Measurements from ENCODE around the gene RAPGEF2.
A peak's percentile ranks its signal among the peaks of the same experiment; 100 is the strongest.
"Not testable (repeated sequence)": the region's sequence is repeated elsewhere in the genome, so short reads cannot be mapped to it uniquely, and the experiment has no call there.

The RAPGEF2 gene

DNA sequence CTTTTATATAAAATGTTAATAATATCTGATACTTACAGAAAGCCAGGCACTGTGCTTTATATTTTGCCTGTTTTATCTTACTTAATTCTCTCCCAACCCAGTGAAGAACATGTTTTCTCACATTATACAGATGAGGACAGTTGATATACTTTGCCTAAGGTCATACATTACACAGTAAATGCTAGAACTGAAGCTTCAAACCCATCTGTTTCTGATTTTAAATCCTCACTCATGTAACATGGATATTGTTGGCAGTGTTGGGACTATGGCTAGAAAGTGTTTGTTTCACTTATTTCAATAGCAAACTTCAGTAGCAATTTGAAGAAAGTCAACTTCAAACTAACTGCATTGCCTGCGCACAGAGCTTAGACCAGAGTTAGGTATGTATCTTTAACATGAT, 57.4 kb downstream of the RAPGEF2 start:
- no peak for DNase-seq (ENCODE audit: low read depth in 2 of 2, low spot score in 1 of 2)

DNA sequence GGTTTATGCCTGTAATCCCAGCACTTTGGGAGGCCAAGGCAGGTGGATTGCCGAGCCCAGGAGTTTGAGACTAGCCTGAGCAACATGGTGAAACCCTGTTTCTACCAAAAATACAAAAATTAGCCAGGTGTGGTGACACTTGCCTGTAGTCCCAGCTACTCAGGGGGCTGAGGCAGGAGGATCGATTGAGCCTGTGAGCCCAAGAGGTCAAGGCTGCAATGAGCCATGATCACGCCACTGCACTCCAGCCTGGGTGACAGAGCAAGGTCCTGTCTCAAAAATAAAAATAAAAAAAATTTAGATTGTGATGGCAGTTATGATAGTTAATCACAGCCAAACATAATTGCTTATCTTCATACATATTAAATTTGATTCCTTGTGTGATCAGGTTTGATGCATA, 58.6 kb downstream of the RAPGEF2 start:
- not testable (repeated sequence) for DNase-seq (ENCODE audit: low read depth in 2 of 2, low spot score in 1 of 2)

- DNase-seq (ENCODE audit: low read depth in 2 of 2, low spot score in 1 of 2) = no peak
Measured at GRCh38 chr4:159162576-159162975, 59.7 kb downstream of the RAPGEF2 start.

DNA sequence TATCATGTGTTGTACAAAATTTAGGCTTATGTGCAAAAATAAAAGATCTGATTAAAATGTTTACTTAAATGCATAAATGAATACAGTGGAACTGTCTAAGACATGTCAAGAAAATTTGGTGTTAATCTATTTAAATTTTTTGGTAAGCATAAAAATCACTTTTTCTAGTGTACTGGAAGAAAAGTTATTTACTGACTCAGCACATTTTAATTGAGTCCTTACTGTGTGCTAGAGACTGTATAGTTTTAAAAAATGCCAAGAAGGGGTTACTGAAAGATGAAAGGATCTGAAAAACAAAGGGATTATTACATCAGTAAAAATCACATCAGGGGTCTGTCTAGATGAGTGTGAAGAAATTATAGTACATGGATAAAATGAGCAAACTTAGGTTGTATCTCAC, 60.6 kb downstream of the RAPGEF2 start:
- no peak for DNase-seq (ENCODE audit: low read depth in 2 of 2, low spot score in 1 of 2)

- no peak for DNase-seq (ENCODE audit: low read depth in 2 of 2, low spot score in 1 of 2)
Measured at GRCh38 chr4:159169404-159170302, 66.8 kb downstream of the RAPGEF2 start.

DNA sequence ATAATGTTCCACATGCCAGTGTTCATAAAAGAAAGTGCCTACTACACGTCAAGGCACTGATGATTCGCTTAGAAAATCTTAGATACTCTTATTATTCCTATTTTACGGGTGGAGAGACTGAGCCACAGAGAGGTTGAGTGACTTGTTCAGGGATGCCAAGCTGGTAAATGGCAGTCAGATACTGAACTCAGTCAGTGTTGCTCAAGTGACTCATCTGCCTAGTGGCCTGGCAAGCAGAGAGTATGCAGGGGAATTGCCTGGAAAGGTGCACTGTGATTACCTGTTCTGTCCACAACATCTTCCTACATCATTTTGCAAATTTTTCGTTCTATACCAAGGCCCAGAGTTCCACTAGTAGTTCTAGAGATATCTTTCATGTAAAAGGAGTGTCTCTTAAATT, 68.4 kb downstream of the RAPGEF2 start:
- no peak for DNase-seq (ENCODE audit: low read depth in 2 of 2, low spot score in 1 of 2)

- no peak for DNase-seq (ENCODE audit: low read depth in 2 of 2, low spot score in 1 of 2)
Measured at GRCh38 chr4:159173886-159174285, 71.0 kb downstream of the RAPGEF2 start.

GRCh38 chr4:159174645-159175084, 71.8 kb downstream of the RAPGEF2 start:
- DNase-seq (ENCODE audit: low read depth in 2 of 2, low spot score in 1 of 2) = no peak

GRCh38 chr4:159175085-159175988, 72.5 kb downstream of the RAPGEF2 start:
- DNase-seq (ENCODE audit: low read depth in 2 of 2, low spot score in 1 of 2) = peak; percentile 6 to 14

- DNase-seq (ENCODE audit: low read depth in 2 of 2, low spot score in 1 of 2) = no peak
Measured at GRCh38 chr4:159175989-159176375, 73.1 kb downstream of the RAPGEF2 start.

- no peak for DNase-seq (ENCODE audit: low read depth in 2 of 2, low spot score in 1 of 2)
Measured at GRCh38 chr4:159177265-159178150, 74.6 kb downstream of the RAPGEF2 start.

- no peak for DNase-seq (ENCODE audit: low read depth in 2 of 2, low spot score in 1 of 2)
Measured at GRCh38 chr4:159178151-159178546, 75.3 kb downstream of the RAPGEF2 start.

- DNase-seq (ENCODE audit: low read depth in 2 of 2, low spot score in 1 of 2) = no peak
Measured at GRCh38 chr4:159178979-159179969, 76.4 kb downstream of the RAPGEF2 start.

DNA sequence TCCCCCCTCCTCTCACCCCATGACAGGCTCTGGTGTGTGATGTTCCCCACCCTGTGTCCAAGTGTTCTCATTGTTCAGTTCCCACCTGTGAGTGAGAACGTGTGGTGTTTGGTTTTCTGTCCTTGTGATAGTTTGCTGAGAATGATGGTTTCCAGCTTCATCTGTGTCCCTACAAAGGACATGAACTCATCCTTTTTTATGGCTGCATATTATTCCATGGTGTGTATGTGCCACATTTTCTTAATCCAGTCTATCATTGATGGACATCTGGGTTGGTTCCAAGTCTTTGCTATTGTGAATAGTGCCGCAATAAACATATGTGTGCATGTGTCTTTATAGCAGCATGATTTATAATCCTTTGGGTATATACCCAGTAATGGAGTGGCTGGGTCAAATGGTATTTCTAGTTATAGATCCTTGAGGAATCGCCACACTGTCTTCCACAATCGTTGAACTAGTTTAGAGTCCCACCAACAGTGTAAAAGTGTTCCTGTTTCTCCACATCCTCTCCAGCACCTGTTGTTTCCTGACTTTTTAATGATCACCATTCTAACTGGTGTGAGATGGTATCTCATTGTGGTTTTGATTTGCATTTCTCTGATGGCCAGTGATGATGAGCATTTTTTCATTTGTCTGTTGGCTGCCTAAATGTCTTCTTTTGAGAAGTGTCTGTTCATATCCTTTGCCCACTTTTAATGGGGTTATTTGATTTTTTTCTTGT, 81.2 kb downstream of the RAPGEF2 start:
- not testable (repeated sequence) for DNase-seq (ENCODE audit: low read depth in 2 of 2, low spot score in 1 of 2)

DNA sequence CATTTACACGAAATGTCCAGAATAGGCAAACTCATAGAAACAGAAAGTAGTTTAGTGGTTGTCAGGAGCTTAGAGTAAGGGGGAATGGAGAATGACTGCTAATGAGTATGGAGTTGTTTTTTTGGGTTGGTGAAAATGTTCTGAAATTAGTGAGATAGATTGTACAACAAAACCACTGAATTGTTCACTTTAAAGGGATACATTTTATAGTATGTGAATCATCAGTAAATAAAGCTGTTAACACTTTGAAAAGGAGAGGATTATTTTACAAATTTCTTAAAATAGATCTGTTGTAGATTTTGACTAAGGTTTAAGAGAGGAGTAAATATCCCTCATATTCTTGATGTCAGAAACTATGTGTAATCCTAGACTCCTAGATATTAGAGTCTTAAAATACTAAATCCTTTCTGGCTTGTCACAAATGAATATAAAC, 82.7 kb downstream of the RAPGEF2 start:
- DNase-seq (ENCODE audit: low read depth in 2 of 2, low spot score in 1 of 2) = no peak

DNA sequence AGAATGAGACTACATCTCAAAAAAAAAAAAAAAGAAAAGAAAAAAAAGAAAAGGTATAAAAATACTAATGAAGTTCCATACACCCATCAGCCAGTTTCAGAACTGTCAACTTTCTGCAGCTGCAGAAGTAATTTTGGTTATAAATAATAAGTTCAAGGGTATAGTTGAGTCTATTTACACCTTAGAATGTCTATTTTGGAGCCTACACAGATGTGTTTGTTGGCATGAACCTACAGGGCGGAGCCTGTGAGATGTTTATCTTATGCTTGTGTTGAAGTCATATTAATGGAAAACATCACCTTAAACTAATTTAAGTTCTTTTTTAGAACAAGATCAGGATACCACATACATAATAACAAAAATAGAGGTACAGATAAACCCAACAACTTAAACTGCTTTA, 85.8 kb downstream of the RAPGEF2 start:
- no peak for DNase-seq (ENCODE audit: low read depth in 2 of 2, low spot score in 1 of 2)

DNA sequence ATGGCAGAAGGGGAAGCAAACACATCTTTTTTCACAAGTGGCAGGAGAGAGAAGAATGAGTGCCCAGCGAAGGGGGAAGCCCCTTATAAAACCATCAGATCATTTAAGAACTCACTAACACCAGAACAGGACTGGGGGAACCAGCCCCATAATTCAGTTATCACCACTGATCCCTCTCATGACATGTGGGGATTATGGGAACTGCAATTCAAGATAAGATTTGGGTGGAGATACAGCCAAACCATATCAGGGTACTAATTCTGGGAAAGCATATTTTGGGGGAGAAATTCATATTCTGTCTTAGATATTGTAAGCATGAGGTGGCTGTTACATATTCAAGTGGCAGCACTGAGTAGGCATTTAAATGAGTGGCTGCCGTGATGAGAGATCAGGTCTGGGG, 87.8 kb downstream of the RAPGEF2 start:
- no peak for DNase-seq (ENCODE audit: low read depth in 2 of 2, low spot score in 1 of 2)

DNA sequence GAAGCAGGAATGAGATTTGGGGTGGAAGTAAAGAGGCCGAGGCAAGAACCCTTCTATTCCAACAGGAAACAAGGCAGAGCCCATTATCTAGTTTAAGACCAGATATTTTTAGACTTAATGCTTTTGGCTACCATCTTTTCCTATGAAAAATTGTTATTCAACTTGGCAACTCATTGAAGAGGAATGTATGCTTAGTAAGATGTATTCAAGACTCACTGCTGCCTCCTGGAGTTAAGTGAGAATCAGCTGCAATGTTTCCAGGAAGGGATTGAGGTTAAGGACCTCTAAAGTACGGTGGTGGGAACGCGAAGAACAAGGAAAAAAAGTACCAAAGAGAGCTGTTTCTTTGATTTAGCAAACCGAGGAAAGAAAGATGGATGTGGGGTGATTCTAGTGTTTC, 89.1 kb downstream of the RAPGEF2 start:
- DNase-seq (ENCODE audit: low read depth in 2 of 2, low spot score in 1 of 2) = no peak

- no peak for DNase-seq (ENCODE audit: low read depth in 2 of 2, low spot score in 1 of 2)
Measured at GRCh38 chr4:159193046-159193620, 90.3 kb downstream of the RAPGEF2 start.
